Calu3 (cell line): Measurements from ENCODE around the gene MRPS12. TPM values are rescaled to one million over a fixed set of nuclear protein-coding genes. Genes with fewer than 3 reads are reported as not detected.
A peak's percentile ranks its signal among the peaks of the same experiment; 100 is the strongest.

ENCODE experiments used
- BruUV-seq: library from RNA; stranded (reverse); fragments of 400-500 nt; replicated peaks from 2 replicates; lab custom pipeline; 2021; lab: Mats Ljungman, UMichigan
- CTCF ChIA-PET: fragments of 300-600 bp; sonication (Branson Sonifier 250); formaldehyde crosslinking; loops from one replicate; lab custom pipeline; 2022; ENCODE audit warnings: antibody characterized with exemption; lab: Charles Lee
- DNase-seq: peaks from one replicate; pipeline ENCODE4 v3.0.0; 2022
- H3K27ac Mint-ChIP-seq: one replicate; pipeline ENCODE4 v1.8.0; 2022; ENCODE audit warnings: mixed read lengths; ENCODE audit not compliant: unreplicated experiment
- H3K27me3 Mint-ChIP-seq: one replicate; pipeline ENCODE4 v1.8.0; 2022; ENCODE audit warnings: mixed read lengths; ENCODE audit not compliant: unreplicated experiment
- H3K36me3 Mint-ChIP-seq: one replicate; pipeline ENCODE4 v1.8.0; 2022; ENCODE audit warnings: mild to moderate bottlenecking, moderate library complexity, mixed read lengths; ENCODE audit not compliant: insufficient read depth, unreplicated experiment
- H3K4me1 Mint-ChIP-seq: one replicate; pipeline ENCODE4 v1.8.0; 2022; ENCODE audit warnings: mild to moderate bottlenecking, low read depth, mixed read lengths; ENCODE audit not compliant: unreplicated experiment
- H3K4me3 Mint-ChIP-seq: one replicate; pipeline ENCODE4 v1.8.0; 2022; ENCODE audit warnings: mild to moderate bottlenecking, low read depth, moderate library complexity, mixed read lengths; ENCODE audit not compliant: unreplicated experiment
- H3K9me3 Mint-ChIP-seq: one replicate; pipeline ENCODE4 v1.8.0; 2022; ENCODE audit warnings: low read depth, mixed read lengths; ENCODE audit not compliant: unreplicated experiment
- intact Hi-C: fragments of 100-400 bp; cut with micrococcal nuclease; formaldehyde crosslinking; loops from one replicate; pipeline ENCODE4 v1.10.0; 2022; ENCODE audit not compliant: unreplicated experiment
- total RNA-seq: library from RNA; stranded (reverse); gene quantifications from 2 replicates; pipeline ENCODE4 v1.2.3, GENCODE V29; 2022
- TF ChIP-seq, protein P1 (sequence below): fragments of 200-600 bp; IDR thresholded peaks from one replicate; pipeline ENCODE4 v1.8.0; 2022; ENCODE audit warnings: antibody characterized with exemption; ENCODE audit not compliant: unreplicated experiment

Gene MRPS12
- total RNA-seq, 1 experiment from 2014 or later: 73.1 TPM

DNA sequence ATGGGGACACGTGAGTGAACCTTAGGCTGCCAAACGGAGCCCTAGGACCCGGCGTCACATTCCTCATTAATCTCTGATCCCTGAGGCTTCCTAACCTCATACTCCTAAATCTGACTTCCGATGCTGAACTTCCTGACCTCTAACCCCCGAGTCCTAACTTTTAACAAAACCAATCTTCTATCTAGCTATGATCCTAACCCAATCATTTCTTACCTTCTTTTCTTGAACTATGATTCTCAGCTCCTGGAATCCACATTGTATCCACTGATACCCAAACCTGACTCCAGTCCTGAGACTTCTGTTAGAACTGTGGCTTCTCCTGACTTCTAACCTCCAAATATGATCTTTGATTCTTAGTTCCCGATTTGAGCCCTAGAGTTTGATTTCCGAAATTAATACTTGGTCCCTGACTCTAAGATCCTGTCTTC, 30.5 kb upstream of the MRPS12 start:
- no peak for DNase-seq
- peak overlapping the region; percentile 91 for H3K27ac Mint-ChIP-seq
- intact Hi-C loops: no loop called here
- H3K27me3 Mint-ChIP-seq: no peaks in the 10 kb centered on the region
- CTCF ChIA-PET: interaction anchor here (0.5 to 1.9 kb wide), 15 partner anchors 8 to 1136 kb away, joined by 3 to 17 read pairs (median 4); partner anchors contain the start of genes ACTN4, FAM98C, LGALS4 and MRPS12
- BruUV-seq: TSS peak; percentile 70
- H3K36me3 Mint-ChIP-seq: peaks cover 45% of the 10 kb centered on the region
- H3K9me3 Mint-ChIP-seq: peaks cover 3% of the 10 kb centered on the region
- H3K4me3 Mint-ChIP-seq: peak overlapping the region; percentile 83
- TF ChIP-seq, protein P1, sequence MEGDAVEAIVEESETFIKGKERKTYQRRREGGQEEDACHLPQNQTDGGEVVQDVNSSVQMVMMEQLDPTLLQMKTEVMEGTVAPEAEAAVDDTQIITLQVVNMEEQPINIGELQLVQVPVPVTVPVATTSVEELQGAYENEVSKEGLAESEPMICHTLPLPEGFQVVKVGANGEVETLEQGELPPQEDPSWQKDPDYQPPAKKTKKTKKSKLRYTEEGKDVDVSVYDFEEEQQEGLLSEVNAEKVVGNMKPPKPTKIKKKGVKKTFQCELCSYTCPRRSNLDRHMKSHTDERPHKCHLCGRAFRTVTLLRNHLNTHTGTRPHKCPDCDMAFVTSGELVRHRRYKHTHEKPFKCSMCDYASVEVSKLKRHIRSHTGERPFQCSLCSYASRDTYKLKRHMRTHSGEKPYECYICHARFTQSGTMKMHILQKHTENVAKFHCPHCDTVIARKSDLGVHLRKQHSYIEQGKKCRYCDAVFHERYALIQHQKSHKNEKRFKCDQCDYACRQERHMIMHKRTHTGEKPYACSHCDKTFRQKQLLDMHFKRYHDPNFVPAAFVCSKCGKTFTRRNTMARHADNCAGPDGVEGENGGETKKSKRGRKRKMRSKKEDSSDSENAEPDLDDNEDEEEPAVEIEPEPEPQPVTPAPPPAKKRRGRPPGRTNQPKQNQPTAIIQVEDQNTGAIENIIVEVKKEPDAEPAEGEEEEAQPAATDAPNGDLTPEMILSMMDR: no peak
- H3K4me1 Mint-ChIP-seq: peaks cover 29% of the 10 kb centered on the region

DNA sequence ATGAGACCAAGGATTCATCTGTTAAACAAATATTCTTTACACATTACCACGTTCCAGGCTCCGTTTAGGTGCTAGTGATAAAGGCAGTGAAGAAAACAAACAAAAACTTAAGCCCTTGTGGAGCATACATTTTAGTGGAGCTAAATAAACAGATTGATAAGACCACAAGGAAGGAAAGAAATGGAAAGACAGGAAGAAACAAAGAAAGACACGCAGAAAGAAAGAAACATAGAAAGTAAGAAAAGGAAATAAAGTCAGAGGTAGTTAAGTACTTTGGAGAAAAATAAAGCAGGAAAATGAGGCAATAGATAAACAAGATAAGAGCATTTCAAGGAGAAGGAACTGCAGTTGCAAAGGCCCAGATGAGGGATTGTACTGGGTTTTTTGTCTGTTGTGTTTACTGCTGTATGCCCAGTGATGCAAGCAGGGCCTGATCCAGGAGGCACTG, 30.0 kb upstream of the MRPS12 start:
- no TSS peak for BruUV-seq
- H3K9me3 Mint-ChIP-seq: peaks cover 3% of the 10 kb centered on the region
- peaks cover 50% of the 10 kb centered on the region for H3K36me3 Mint-ChIP-seq
- DNase-seq: no peak
- TF ChIP-seq, protein P1: no peak
- intact Hi-C loops: no loop called here
- peak overlapping the region; percentile 83 for H3K4me3 Mint-ChIP-seq
- no peaks in the 10 kb centered on the region for H3K27me3 Mint-ChIP-seq
- H3K27ac Mint-ChIP-seq: peak overlapping the region; percentile 91
- CTCF ChIA-PET: interaction anchor here (0.6 to 1.9 kb wide), 7 partner anchors 13 to 498 kb away, joined by 3 to 17 read pairs (median 4); partner anchors contain the start of genes FAM98C, LGALS4, MRPS12 and SARS2
- H3K4me1 Mint-ChIP-seq: peaks cover 29% of the 10 kb centered on the region

DNA sequence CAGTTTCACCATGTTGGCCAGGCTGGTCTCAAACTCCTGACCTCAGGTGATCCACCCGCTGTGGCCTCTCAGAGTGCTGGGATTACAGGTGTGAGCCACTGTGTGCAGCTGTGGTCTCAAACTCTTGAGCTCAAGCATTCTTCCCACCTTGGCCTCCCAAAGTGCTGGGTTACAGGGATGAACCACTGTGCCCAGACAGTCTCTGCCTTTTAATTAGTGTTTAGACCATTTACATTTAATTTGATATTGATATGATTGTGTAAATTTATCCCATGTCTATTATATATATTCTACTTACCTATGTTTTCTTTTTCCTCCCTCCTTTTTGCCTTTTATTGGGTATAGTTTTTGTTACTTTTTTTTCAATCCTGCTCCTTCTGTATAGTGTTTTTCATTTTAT, 29.1 kb upstream of the MRPS12 start:
- no TSS peak for BruUV-seq
- TF ChIP-seq, protein P1: no peak
- Mint-ChIP-seq H3K4me1 (peaks cover 29% of the 10 kb centered on the region), H3K27me3 (no peaks in the 10 kb centered on the region), H3K9me3 (peaks cover 3% of the 10 kb centered on the region), H3K4me3 (no peak overlapping the region), H3K27ac (peak overlapping the region; percentile 81), H3K36me3 (peaks cover 60% of the 10 kb centered on the region)
- DNase-seq: no peak
- intact Hi-C loops: no loop called here
- CTCF ChIA-PET: interaction anchor here (0.5 kb wide), 1 partner anchor 962 kb away, joined by 3 read pairs; no protein-coding TSS in a partner anchor

DNA sequence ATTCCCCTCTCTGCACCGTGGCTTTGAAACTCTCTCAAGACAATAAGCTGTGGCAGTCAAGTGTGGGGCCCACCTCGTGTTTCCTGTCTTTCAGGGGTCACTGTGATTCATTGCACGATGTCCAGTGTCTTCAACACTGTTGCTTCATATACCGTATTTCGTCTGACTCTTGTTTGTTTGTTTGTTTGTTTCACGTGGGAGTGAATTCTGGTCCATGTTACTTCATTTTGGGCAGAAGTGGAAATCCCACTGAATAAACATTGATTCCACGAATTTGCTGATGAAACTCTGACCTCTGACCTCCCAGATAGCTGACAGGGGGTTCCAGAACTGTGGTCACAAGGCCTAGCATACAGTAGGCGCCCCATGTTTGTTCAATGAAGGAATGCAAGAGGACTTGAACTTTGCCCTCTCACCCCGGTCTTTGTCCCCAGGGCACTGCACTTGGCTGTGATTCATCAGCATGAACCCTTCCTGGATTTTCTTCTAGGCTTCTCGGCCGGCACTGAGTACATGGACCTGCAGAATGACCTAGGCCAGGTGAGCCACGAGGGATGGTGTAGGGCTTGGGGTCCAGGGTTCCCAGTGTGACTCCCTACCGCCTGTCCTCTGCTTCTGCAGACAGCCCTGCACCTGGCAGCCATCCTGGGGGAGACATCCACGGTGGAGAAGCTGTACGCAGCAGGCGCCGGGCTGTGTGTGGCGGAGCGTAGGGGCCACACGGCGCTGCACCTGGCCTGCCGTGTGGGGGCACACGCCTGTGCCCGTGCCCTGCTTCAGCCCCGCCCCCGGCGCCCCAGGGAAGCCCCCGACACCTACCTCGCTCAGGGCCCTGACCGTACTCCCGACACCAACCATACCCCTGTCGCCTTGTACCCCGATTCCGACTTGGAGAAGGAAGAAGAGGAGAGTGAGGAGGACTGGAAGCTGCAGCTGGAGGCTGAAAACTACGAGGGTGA, 25.9 kb upstream of the MRPS12 start:
- Mint-ChIP-seq H3K27me3 (no peaks in the 10 kb centered on the region), H3K36me3 (peaks cover 72% of the 10 kb centered on the region), H3K27ac (no peak overlapping the region), H3K4me1 (peaks cover 17% of the 10 kb centered on the region), H3K9me3 (peaks cover 9% of the 10 kb centered on the region), H3K4me3 (no peak overlapping the region)
- BruUV-seq: no TSS peak
- CTCF ChIA-PET: no interaction called here
- intact Hi-C loops: no loop called here
- TF ChIP-seq, protein P1: no peak
- no peak for DNase-seq
